Right renal pelvis (tissue), 4 donors: ENCODE measurements around the gene IL17RE. TPM values are rescaled to one million over a fixed set of nuclear protein-coding genes. Genes with fewer than 3 reads are reported as not detected.
"Not testable (repeated sequence)": the region's sequence is repeated elsewhere in the genome, so short reads cannot be mapped to it uniquely, and the experiment has no call there.

Experiments
- DNase-seq, 4 donors: peaks; one replicate each; pipeline ENCODE4 v3.0.0-alpha.2; 2013; ENCODE audit warnings: low read depth in 4 of 4, low spot score in 3 of 4, missing footprints in 1 of 4
- polyA plus RNA-seq, 4 donors: library from polyadenylated mRNA; unstranded; fragments of 120-200 nt; gene quantifications; one replicate each; pipeline ENCODE4 v1.2.1, GENCODE V29; 2013; ENCODE audit not compliant: insufficient read length in 4 of 4

Gene IL17RE
- polyA plus RNA-seq, 4 donors = 11.0 to 15.2 (median 11.8) TPM

- DNase-seq = no peak
Observed at GRCh38 chr3:9930804-9931418, 28.3 kb downstream of the IL17RE start.

- no peak for DNase-seq
Observed at GRCh38 chr3:9932535-9932842, 29.8 kb downstream of the IL17RE start.

- peak; percentile 58 to 67 (median 62) for DNase-seq
Observed at GRCh38 chr3:9932843-9933560, 30.4 kb downstream of the IL17RE start.

GRCh38 chr3:9933561-9934234 lies 31.1 kb downstream of the IL17RE start, which contains the start of gene CRELD1:
TSS of gene CRELD1 (plus strand) at chr3:9933834. CDS start at chr3:9934439, 605 bp downstream.
- DNase-seq = peak; percentile 87 to 92 (median 90)

- no peak for DNase-seq
Observed at GRCh38 chr3:9934235-9934621, 31.6 kb downstream of the IL17RE start.

- DNase-seq = no peak
Observed at GRCh38 chr3:9934993-9935392, 32.3 kb downstream of the IL17RE start.

GRCh38 chr3:9935966-9936510 lies 33.4 kb downstream of the IL17RE start:
- DNase-seq = no peak

- no peak for DNase-seq
Observed at GRCh38 chr3:9937486-9938238, 35.0 kb downstream of the IL17RE start.

GRCh38 chr3:9938966-9939365 lies 36.3 kb downstream of the IL17RE start:
- no peak for DNase-seq

GRCh38 chr3:9939906-9940305 lies 37.3 kb downstream of the IL17RE start:
- not testable (repeated sequence) for DNase-seq

GRCh38 chr3:9940746-9941145 lies 38.1 kb downstream of the IL17RE start:
- DNase-seq = no peak

GRCh38 chr3:9942164-9942563 lies 39.5 kb downstream of the IL17RE start:
- DNase-seq = no peak

- DNase-seq = no peak
Observed at GRCh38 chr3:9942934-9943690, 40.5 kb downstream of the IL17RE start.

GRCh38 chr3:9944271-9944670 lies 41.6 kb downstream of the IL17RE start:
- DNase-seq = no peak

GRCh38 chr3:9945358-9945757 lies 42.7 kb downstream of the IL17RE start:
- DNase-seq = no peak

GRCh38 chr3:9946112-9947024 lies 43.7 kb downstream of the IL17RE start:
- DNase-seq = peak; percentile 74 to 78 (median 76)

GRCh38 chr3:9947025-9947995 lies 44.7 kb downstream of the IL17RE start:
- DNase-seq = peak; percentile 20 to 43 (median 36)

- no peak for DNase-seq
Observed at GRCh38 chr3:9948586-9948985, 45.9 kb downstream of the IL17RE start.
